ENCODE measurements around the gene OLR1. TPM values are rescaled to one million over a fixed set of nuclear protein-coding genes. Genes with fewer than 3 reads are reported as not detected.
A peak's percentile ranks its signal among the peaks of the same experiment; 100 is the strongest.

OLR1 gene
- total RNA-seq, 2 experiments from 2014 or later, result not detected

DNA sequence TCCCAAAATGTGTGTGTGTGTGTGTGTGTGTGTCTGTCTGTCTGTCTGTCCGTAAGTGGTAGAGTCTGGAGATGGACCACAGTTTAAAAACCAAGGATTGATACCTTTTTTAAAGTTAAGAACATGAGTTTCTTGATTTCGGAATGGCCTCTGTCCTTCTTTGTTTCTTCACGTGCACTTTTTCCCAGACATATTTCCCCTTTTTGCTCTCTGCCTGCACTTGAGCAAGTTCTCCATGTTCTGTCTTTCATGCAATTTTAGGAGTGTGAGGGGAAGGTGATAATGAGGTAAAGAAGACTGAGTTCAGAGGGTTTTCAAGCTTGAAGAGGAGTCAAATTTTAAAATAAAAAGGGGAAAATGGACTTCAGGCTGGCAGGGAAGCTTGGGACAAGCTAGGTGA is 12.7 kb downstream of the OLR1 start:
- H3K36me3 Mint-ChIP-seq, result no peaks in the 10 kb centered on the region
- no peak overlapping the region for H3K4me3 Mint-ChIP-seq
- no peaks in the 10 kb centered on the region for H3K9me3 Mint-ChIP-seq (ENCODE audit: low read depth)
- ATAC-seq, result no peak
- no peak overlapping the region for H3K27ac Mint-ChIP-seq
- CTCF ChIA-PET, result interaction anchor here (0.6 to 1.3 kb wide), 2 partner anchors 8 to 32 kb away, joined by 3 read pairs; no protein-coding TSS in a partner anchor
- peaks cover 29% of the 10 kb centered on the region for H3K27me3 Mint-ChIP-seq
- H3K4me1 Mint-ChIP-seq, result peaks cover 2% of the 10 kb centered on the region
- no peak for DNase-seq

DNA sequence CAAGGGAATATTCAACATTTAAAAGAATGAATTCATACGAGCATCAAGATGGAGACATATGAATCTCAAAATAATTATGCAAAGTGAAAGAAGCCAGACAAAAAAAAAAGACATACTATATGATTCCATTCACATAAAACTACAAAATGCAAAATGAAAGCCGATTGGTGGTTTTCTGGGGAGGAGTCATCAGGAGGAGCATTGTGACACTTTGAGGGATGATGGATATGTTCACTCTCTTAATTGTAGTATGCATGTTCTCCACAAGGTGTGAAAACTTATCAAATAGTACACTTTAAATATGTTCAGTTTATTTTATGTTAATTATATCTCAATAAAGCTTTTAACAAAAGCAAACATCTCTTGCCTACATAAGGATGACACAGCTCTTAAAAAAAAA is 13.5 kb downstream of the OLR1 start:
- H3K9me3 Mint-ChIP-seq (ENCODE audit: low read depth), result no peaks in the 10 kb centered on the region
- CTCF ChIA-PET, result interaction anchor here (1.1 kb wide), 1 partner anchor 33 kb away, joined by 3 read pairs; no protein-coding TSS in a partner anchor
- H3K4me3 Mint-ChIP-seq, result no peak overlapping the region
- ATAC-seq (no peak), DNase-seq (no peak)
- H3K27ac Mint-ChIP-seq, result no peak overlapping the region
- peaks cover 8% of the 10 kb centered on the region for H3K4me1 Mint-ChIP-seq
- H3K36me3 Mint-ChIP-seq, result no peaks in the 10 kb centered on the region
- peaks cover 31% of the 10 kb centered on the region for H3K27me3 Mint-ChIP-seq

DNA sequence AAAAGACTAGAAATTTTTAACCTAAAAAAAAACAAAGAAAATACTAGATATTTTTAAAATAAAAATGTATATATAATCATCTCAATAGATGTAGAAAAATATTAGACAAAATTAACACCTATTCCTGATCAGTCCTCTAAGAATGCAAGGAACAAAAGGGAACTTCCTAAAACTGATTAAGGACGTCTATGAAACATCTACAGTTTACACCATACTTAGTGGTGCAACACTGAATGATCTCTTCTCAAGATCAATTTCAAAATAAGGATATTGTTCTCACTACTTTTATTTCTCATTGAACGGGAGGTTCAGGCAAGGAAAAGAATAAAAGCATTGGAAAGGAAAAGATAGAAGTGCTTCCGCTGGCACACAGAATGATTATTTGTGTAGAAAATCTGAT is 16.0 kb downstream of the OLR1 start:
- no peaks in the 10 kb centered on the region for H3K36me3 Mint-ChIP-seq
- ATAC-seq (no peak), DNase-seq (no peak)
- H3K27me3 Mint-ChIP-seq, result peaks cover 31% of the 10 kb centered on the region
- CTCF ChIA-PET, result no interaction called here
- H3K4me1 Mint-ChIP-seq, result peaks cover 12% of the 10 kb centered on the region
- no peak overlapping the region for H3K27ac Mint-ChIP-seq
- no peak overlapping the region for H3K4me3 Mint-ChIP-seq
- no peaks in the 10 kb centered on the region for H3K9me3 Mint-ChIP-seq (ENCODE audit: low read depth)

DNA sequence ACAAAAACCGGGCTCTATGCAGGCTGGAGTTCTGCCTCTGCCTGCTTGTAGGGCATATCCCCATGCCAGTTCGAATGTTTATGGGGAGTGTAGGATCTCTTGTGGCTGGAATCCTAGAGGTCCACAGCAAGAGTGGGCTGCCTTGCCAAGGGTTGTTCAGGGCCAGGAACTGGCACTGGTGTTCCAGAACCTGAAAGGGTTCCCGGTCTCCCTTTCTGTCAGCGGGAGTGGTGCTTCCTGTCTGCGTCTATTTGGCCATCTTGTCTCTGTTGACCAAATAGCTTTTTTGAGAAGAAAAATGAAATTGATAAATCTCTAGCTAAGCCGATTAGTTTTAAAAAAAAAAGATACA is 17.8 kb downstream of the OLR1 start:
- ATAC-seq (no peak), DNase-seq (no peak)
- Mint-ChIP-seq H3K27ac (peak overlapping the region; percentile 79), H3K9me3 (ENCODE audit: low read depth) (no peaks in the 10 kb centered on the region), H3K4me3 (peak overlapping the region; percentile 84), H3K4me1 (peaks cover 12% of the 10 kb centered on the region), H3K27me3 (peaks cover 23% of the 10 kb centered on the region), H3K36me3 (no peaks in the 10 kb centered on the region)
- CTCF ChIA-PET, result interaction anchor here (0.5 to 2.0 kb wide), 8 partner anchors 18 to 596 kb away, joined by 3 to 9 read pairs (median 3); partner anchors contain the start of genes GABARAPL1 and OLR1

DNA sequence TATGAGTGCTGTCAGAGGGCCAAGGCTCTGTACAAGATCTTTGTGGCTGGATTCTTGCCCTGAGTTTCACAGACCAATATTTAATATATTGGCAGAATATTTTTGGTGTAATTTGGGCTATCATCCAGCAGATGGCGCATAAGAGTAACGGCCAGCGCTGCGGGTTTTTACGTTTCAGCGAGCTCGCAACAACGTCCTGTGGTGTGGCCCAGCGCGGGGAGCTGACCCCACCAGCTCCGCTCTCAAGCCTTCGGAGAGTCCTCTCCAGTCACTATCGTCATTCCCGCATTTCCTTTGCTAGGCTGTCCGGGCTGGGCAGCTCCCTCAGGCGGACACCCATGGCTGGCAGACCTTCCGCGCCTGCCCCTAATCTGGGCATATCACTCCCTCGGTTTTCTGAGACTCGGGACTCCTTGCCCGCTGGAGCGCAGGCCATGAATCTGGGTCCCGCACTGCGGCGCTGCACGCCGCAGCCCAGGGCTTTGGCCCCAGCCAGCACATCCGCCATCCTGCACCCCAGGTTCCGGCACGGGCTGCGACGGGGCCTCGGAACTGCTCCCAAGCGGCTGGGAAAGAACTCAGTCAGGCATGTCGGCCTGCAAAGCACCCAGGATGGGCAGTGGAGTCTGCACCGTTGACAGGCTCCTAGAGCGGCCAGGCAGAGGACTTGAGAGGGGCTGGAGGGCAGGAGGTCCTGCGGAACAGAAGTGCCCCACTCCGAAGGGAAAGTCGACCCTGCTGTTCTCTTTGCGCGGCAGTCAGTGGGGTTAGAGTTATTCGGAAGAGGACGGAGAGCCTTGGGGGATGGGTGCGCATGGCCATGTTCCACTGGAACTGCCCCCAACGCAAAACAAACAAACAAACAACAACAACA is 18.4 kb downstream of the OLR1 start:
- peak; percentile 83 for ATAC-seq
- CTCF ChIA-PET, result interaction anchor here (0.6 to 3.0 kb wide), 38 partner anchors 9 to 596 kb away, joined by 3 to 31 read pairs (median 3); partner anchors contain the start of genes CLEC12B, GABARAPL1, OLR1 and STYK1
- peaks cover 18% of the 10 kb centered on the region for H3K27me3 Mint-ChIP-seq
- no peaks in the 10 kb centered on the region for H3K36me3 Mint-ChIP-seq
- no peaks in the 10 kb centered on the region for H3K9me3 Mint-ChIP-seq (ENCODE audit: low read depth)
- peak overlapping the region; percentile 84 for H3K4me3 Mint-ChIP-seq
- H3K4me1 Mint-ChIP-seq, result peaks cover 10% of the 10 kb centered on the region
- H3K27ac Mint-ChIP-seq, result peak overlapping the region; percentile 79
- DNase-seq, result peak; percentile 75

DNA sequence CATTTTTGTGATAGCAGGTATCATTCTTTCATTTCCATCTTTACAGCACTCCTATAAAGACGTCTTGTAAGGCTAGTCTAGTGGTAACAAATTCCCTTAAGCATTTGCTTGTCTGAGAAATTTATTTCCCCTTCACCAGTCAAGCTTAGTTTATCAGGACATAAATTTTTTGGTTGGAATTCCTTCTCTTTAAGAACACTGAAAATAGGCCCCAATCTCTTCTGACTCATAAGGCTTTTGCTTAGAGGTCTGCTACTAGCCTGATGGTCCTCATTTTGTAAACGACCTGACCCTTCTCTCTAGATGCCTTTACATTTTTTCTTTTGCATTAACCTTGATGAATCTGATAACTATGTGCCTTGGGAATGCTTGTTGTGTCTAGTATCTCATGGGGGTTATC is 20.3 kb downstream of the OLR1 start:
- no peak for DNase-seq
- no peak for ATAC-seq
- no peak overlapping the region for H3K27ac Mint-ChIP-seq
- H3K4me3 Mint-ChIP-seq, result no peak overlapping the region
- H3K4me1 Mint-ChIP-seq, result peaks cover 14% of the 10 kb centered on the region
- peaks cover 20% of the 10 kb centered on the region for H3K27me3 Mint-ChIP-seq
- peaks cover 3% of the 10 kb centered on the region for H3K36me3 Mint-ChIP-seq
- no peaks in the 10 kb centered on the region for H3K9me3 Mint-ChIP-seq (ENCODE audit: low read depth)
- CTCF ChIA-PET, result interaction anchor here (0.7 to 3.0 kb wide), 5 partner anchors 8 to 620 kb away, joined by 3 to 31 read pairs (median 3); no protein-coding TSS in a partner anchor

DNA sequence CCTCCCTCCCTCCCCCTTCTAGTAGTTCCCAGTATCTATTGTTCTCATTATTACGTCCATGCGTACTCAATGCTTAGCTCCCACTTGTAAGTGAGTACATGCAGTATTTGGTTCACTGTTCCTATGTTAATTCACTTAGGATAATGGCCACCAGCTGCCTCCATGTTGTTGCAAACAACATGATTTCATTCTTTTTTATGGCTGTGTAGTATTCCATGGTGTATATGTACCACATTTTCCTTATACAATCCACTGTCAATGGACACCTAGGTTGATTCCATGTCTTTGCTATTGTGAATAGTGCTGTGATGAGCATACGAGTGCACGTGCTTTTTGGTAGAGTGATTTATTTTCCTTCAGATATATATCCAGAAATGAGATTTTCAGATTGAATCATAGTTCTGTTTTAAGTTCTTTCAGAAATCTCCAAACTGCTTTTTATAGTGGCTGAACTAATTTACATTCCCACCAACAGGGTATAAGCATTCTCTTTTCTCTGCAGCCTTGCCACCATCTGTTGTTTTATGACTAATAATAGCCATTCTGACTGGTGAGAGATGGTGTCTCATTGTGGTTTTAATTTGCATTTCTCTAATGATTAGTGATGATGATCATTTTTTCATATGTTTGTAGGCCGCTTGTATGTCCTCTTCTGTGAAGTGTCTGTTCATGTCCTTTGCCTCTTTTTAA is 24.1 kb downstream of the OLR1 start:
- DNase-seq (no peak), ATAC-seq (no peak)
- Mint-ChIP-seq H3K27me3 (peaks cover 28% of the 10 kb centered on the region), H3K36me3 (peaks cover 3% of the 10 kb centered on the region), H3K27ac (no peak overlapping the region), H3K4me1 (peaks cover 5% of the 10 kb centered on the region), H3K4me3 (no peak overlapping the region), H3K9me3 (ENCODE audit: low read depth) (no peaks in the 10 kb centered on the region)
- CTCF ChIA-PET, result no interaction called here

DNA sequence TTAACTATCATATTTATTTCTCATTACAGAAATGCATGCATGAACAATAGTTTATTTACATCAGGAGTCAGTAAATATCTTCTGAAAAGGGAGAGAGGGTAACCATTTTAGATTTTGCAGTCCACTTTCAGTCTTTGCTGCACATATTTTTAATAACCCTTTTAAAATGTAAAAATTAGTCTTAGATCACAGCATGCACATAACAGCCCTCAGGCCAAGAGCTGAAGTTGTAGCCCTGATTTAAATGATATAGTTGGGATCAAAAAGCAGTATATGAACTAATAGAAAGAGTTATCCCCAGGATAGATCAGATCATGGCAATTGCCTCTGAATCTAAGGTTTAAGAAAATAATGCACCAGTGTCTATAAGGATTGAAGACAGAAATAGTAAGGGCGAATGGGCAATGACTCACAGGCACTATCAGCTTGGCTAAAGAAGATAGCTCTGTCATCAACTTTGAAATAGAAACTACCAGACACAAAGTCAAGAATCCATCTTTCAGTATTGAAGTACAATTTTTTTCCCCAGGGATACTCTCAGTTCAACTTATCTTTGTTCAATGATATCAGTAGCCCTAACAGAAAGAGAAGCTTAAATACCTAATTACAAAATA is 28.8 kb downstream of the OLR1 start:
- DNase-seq, result no peak
- CTCF ChIA-PET, result interaction anchor here (0.8 to 2.6 kb wide), 7 partner anchors 10 to 329 kb away, joined by 3 to 11 read pairs (median 4); no protein-coding TSS in a partner anchor
- peaks cover 30% of the 10 kb centered on the region for H3K27me3 Mint-ChIP-seq
- H3K36me3 Mint-ChIP-seq, result peaks cover 3% of the 10 kb centered on the region
- no peak for ATAC-seq
- H3K9me3 Mint-ChIP-seq (ENCODE audit: low read depth), result no peaks in the 10 kb centered on the region
- no peak overlapping the region for H3K27ac Mint-ChIP-seq
- no peak overlapping the region for H3K4me3 Mint-ChIP-seq
- peaks cover 5% of the 10 kb centered on the region for H3K4me1 Mint-ChIP-seq

DNA sequence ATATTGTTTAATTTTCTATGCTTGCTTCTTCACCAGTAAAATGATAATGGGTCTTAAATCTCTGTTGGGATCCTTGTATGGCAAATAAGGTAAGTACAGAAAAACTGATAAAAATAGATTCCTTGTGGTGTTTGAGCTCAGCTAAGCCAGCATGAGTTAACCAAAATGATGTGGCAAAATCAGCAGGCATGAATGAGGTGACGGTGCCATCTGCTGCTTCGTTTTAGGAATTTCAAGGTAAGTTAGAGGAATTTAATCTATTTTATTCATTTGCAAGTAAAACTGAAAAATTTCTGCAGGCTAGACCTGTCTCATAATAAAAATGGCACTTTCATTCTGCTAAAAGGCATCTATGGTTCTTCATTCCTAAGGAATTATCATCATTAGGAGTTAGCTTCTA is 31.9 kb downstream of the OLR1 start:
- ATAC-seq (no peak), DNase-seq (peak; percentile 59)
- Mint-ChIP-seq H3K9me3 (ENCODE audit: low read depth) (no peaks in the 10 kb centered on the region), H3K27ac (no peak overlapping the region), H3K4me1 (peaks cover 2% of the 10 kb centered on the region), H3K36me3 (no peaks in the 10 kb centered on the region), H3K4me3 (no peak overlapping the region), H3K27me3 (peaks cover 22% of the 10 kb centered on the region)
- CTCF ChIA-PET, result interaction anchor here (0.6 to 3.1 kb wide), 17 partner anchors 9 to 397 kb away, joined by 3 to 19 read pairs (median 4); partner anchors contain the start of gene CLEC12B

DNA sequence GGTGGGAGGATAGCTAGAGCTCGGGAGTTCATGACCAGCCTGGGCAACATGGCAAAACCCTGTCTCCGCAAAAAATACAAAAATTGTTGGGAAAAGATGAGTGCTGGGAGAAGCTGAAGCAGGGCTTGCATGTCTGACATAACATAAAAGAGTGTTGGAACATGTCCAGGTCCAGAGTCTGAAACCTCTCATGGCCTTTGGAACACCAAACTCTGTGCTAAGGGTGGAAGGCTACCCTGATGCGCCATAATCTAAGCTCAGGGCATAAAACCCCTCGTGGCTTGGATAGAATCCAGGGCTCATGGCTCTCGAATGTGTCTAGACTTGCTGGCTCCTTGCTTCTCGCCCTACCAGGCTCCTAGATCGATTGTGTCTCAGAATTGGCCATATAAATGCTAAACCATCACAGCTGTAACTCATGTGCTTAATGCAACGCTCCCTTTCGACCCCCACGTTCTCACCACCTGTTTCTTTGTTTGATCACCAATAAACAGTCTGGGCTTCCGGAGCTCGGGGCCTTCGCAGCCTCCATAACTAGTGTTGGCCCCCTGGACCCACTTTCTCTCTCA is 35.2 kb downstream of the OLR1 start:
- Mint-ChIP-seq H3K9me3 (ENCODE audit: low read depth) (no peaks in the 10 kb centered on the region), H3K27me3 (peaks cover 7% of the 10 kb centered on the region), H3K36me3 (no peaks in the 10 kb centered on the region), H3K4me3 (no peak overlapping the region), H3K4me1 (peaks cover 2% of the 10 kb centered on the region), H3K27ac (no peak overlapping the region)
- CTCF ChIA-PET, result interaction anchor here (1.6 kb wide), 1 partner anchor 388 kb away, joined by 4 read pairs; no protein-coding TSS in a partner anchor
- DNase-seq, result no peak
- no peak for ATAC-seq

DNA sequence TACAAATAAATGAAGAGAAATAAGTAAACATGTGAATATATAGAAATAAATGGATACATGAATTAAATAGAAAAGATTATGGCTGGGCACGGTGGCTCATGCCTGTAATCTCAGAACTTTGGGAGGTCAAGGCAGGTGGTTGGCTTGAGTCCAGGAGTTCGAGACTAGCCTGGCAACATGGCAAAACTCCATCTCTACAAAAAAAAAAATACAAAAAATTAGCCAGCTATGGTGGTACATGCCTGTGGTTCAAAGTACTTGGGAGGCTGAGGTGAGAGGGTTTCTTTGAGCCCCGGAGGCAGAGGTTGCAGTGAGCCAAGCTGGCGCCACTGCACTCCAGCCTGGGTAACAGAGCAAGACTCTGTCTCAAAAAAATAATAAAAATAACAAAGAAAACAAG is 36.8 kb downstream of the OLR1 start:
- Mint-ChIP-seq H3K27me3 (peaks cover 7% of the 10 kb centered on the region), H3K27ac (no peak overlapping the region), H3K4me3 (no peak overlapping the region), H3K36me3 (no peaks in the 10 kb centered on the region), H3K4me1 (peaks cover 4% of the 10 kb centered on the region), H3K9me3 (ENCODE audit: low read depth) (no peaks in the 10 kb centered on the region)
- ATAC-seq, result no peak
- no peak for DNase-seq
- CTCF ChIA-PET, result interaction anchor here (2.0 kb wide), 1 partner anchor 321 kb away, joined by 5 read pairs; no protein-coding TSS in a partner anchor

DNA sequence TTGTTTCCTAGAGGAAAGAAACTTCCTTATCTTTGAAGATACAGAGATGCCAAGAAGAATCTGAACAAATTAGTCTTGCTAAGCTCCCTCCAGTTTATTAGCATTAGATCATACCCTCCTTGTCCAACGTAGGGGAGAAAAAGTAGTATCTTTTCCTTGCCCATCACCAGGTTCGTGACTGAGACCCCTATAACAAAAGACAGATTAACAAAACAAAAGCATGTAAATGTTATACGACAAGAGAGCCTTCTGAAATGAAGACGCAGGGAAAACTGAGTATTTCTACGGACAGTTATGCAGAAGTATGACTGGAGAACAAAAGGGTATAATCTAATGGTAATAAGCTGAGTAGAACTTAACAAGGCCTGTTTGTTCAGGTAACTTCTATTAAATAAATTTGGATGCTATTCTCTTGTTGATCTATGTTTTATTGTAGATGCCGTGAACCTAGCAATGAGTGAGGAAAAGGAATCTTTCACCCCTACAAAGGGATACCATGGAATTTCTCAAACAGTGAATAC is 39.0 kb downstream of the OLR1 start:
- no peak overlapping the region for H3K4me3 Mint-ChIP-seq
- ATAC-seq, result no peak
- peaks cover 5% of the 10 kb centered on the region for H3K4me1 Mint-ChIP-seq
- no peaks in the 10 kb centered on the region for H3K9me3 Mint-ChIP-seq (ENCODE audit: low read depth)
- DNase-seq, result no peak
- peaks cover 18% of the 10 kb centered on the region for H3K27me3 Mint-ChIP-seq
- CTCF ChIA-PET, result interaction anchor here (0.7 kb wide), 1 partner anchor 10 kb away, joined by 3 read pairs; no protein-coding TSS in a partner anchor
- H3K27ac Mint-ChIP-seq, result no peak overlapping the region
- no peaks in the 10 kb centered on the region for H3K36me3 Mint-ChIP-seq

All from activated CD8-positive, alpha-beta memory T cell treated with anti-CD3 and anti-CD28 coated beads, Interleukin-2, amount 10 ng/mL, durations not matched to agents 7 days and 5 days (primary cell).